ENCODE data around the gene FAM174C. TPM values are rescaled to one million over a fixed set of nuclear protein-coding genes. Genes with fewer than 3 reads are reported as not detected.
A peak's percentile ranks its signal among the peaks of the same experiment; 100 is the strongest.
"Not testable (repeated sequence)": the region's sequence is repeated elsewhere in the genome, so short reads cannot be mapped to it uniquely, and the experiment has no call there.

Gene FAM174C
- total and polyA plus RNA-seq, 12 donors = 8.2 to 70.2 (median 13.4) TPM

GRCh38 chr19:1317274-1318003 lies 42.1 kb downstream of the FAM174C start:
- whole genome bisulfite sequencing, 2 donors = 74 to 79% methylated on average over 17 of the region's 17 CpGs
- H3K9me3 ChIP-seq = no peaks in the 10 kb centered on the region
- H3K4me3 ChIP-seq = no peak overlapping the region
- no peak overlapping the region for H3K27ac ChIP-seq
- no peaks in the 10 kb centered on the region for H3K36me3 ChIP-seq
- peaks cover 0 to 9% (median 5%) of the 10 kb centered on the region in 9 donors for H3K4me1 ChIP-seq
- intact Hi-C loops (cut with DNase I) = loop anchor here in 1 of 10 donors (10.0 kb wide), 1 partner anchor 207 kb away; the partner anchor contains the start of gene PLK5
- ATAC-seq (no peak), DNase-seq (no peak)
- peaks cover 0 to 81% (median 64%) of the 10 kb centered on the region in 7 donors for H3K27me3 ChIP-seq
- TF ChIP-seq CTCF (IDR thresholded peaks at IDR 0.05) = no peak

DNA sequence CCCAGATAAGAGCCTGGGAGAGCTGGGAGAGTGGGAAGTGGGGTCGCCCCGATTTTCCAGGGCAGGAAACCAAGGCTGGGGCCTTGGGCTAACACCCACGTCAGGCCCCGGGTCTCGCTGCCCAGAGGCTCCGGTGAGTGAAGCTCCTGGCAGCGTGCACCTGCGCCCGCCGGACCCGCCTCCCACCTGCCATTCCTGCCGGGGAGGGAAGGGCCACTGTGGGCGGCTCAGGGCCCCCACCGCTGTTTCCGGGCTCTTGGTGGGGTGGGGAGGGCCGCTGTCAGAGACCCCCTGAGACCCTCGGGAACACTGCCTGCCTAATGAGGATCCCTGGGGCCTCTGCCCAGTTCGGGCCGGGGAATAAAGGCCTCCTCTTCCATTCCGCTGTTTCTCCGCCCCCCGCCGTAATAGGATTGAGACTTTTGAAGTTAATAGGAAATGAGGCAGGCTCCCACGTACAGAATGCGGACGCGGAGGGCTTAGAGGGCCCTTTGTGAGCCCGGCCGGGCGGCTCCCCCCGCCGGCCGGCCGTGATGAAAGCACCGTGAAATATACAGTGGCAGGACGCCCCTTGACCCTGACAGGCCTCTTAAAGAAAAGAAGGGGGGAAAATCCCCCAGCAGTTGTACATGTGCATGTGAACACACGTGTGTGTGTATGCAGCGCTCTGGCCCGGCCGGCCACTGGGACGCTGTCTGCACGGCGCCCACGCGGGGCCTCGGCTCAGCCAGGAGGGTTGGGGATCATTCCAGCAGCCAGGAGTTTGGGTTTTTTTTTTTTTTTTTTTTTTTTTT lies 43.5 kb downstream of the FAM174C start:
- peaks cover 0 to 9% (median 5%) of the 10 kb centered on the region in 9 donors for H3K4me1 ChIP-seq
- DNase-seq (no peak), ATAC-seq (no peak)
- TF ChIP-seq CTCF (IDR thresholded peaks at IDR 0.05) = no peak
- H3K27ac ChIP-seq = no peak overlapping the region
- no peaks in the 10 kb centered on the region for H3K9me3 ChIP-seq
- H3K36me3 ChIP-seq = no peaks in the 10 kb centered on the region
- intact Hi-C loops (cut with DNase I) = loop anchor here in 1 of 10 donors (10.0 kb wide), 1 partner anchor 206 kb away; the partner anchor contains the start of gene PLK5
- peak overlapping the region in 1 of 10 donors; percentile 22 for H3K4me3 ChIP-seq
- peaks cover 0 to 78% (median 66%) of the 10 kb centered on the region in 7 donors for H3K27me3 ChIP-seq
- WGBS, 2 donors = 40 to 47% methylated on average over 46 of the region's 46 CpGs

DNA sequence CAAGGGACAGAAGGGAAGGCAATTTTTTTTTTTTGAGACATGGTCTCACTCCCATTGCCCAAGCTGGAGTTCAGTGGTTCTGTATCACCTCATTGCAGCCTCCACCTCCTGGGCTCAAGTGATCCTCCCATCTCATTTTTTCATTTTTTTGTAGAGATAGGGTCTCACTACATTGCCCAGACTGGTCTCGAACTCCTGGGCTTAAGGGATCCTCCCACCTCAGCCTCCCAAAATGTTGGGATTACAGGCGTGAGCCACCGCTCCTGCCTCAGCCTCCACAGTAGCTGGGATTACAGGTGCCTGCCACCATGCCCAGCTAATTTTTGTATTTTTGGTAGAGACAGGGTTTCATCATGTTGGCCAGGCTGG lies 44.9 kb downstream of the FAM174C start:
- H3K27ac ChIP-seq; H3K9me3 ChIP-seq; intact Hi-C loops (cut with DNase I); H3K4me3 ChIP-seq; H3K36me3 ChIP-seq; ATAC-seq; DNase-seq: not testable (repeated sequence)
- H3K4me1 ChIP-seq = peaks cover 5 to 18% (median 14%) of the 10 kb centered on the region in 9 donors
- H3K27me3 ChIP-seq = peaks cover 0 to 78% (median 61%) of the 10 kb centered on the region in 7 donors
- WGBS, 2 donors = 95 to 97% methylated on average over 3 of the region's 3 CpGs

GRCh38 chr19:1321539-1321938 lies 46.2 kb downstream of the FAM174C start:
- Histone ChIP-seq H3K9me3 (no peaks in the 10 kb centered on the region), H3K4me1 (peaks cover 0 to 14% (median 12%) of the 10 kb centered on the region in 9 donors), H3K36me3 (no peaks in the 10 kb centered on the region), H3K27ac (no peak overlapping the region), H3K4me3 (no peak overlapping the region), H3K27me3 (peaks cover 0 to 75% (median 54%) of the 10 kb centered on the region in 7 donors)
- no peak for TF ChIP-seq CTCF (IDR thresholded peaks at IDR 0.05)
- 84 to 90% methylated on average over 9 of the region's 9 CpGs for WGBS, 2 donors
- no peak for ATAC-seq
- DNase-seq = no peak
- intact Hi-C loops (cut with DNase I) = no loop called here
